ENCODE measurements around the gene ANXA7.
A peak's percentile ranks its signal among the peaks of the same experiment; 100 is the strongest.

ANXA7 gene

DNA sequence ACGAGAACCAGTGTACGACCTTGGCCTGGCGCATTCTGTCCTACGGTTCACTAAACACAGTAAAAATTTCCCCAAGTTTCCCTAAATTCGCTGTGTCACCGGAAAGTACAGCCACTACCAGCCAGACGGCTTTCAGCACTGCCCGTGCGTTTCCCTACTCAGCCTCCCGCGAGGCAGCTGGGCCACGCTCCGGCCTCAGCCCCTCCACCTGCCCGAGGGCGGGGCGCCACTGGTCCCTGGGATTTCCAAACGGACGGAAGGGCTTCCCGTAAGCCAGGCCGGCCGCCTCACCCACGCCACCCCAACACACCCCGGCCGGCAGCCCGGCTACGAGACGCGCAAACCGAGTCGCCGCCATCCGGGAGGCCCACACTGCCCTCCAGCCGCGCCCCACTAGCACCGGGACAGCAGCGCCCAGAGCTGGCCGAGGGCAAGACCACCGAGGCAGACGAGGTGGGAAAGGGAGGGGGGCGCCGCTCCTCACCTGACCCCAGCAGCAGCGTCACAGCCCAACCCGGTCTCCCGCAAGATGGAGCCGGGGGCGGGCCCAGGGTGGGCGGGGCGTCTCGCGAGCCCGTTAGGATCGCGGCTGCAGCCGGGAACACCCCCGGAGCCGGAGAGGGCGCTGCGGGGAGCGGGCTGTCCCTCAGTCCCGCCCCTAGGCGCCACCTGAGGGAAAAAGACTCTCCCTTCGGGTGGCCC, at the start of gene ANXA7:
Gene ANXA7, minus strand, starts transcription at position 531 of the 702 bp plus-strand sequence. CDS start 13,202 bp downstream, outside the sequence.
- DNase-seq: peak; percentile 87

DNA sequence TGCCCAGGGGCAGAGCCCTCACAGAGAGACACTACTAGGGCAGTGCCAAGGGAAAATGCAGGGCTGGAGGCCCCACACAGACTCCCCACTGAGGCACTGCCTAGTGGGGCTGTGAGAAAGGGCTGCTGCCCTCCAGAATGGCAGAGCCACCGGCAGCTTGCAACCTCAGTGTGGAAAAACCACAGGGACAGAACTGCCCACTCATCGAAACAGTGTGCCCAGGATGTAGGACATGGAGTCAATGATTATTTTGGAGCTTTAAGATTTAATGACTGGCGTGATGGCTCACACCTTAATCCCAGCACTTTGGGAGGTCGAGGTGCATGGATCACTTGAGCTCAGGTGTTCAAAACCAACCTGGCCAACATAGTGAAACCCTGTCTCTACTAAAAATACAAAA, 47.0 kb upstream of the ANXA7 start:
- DNase-seq: no peak

DNA sequence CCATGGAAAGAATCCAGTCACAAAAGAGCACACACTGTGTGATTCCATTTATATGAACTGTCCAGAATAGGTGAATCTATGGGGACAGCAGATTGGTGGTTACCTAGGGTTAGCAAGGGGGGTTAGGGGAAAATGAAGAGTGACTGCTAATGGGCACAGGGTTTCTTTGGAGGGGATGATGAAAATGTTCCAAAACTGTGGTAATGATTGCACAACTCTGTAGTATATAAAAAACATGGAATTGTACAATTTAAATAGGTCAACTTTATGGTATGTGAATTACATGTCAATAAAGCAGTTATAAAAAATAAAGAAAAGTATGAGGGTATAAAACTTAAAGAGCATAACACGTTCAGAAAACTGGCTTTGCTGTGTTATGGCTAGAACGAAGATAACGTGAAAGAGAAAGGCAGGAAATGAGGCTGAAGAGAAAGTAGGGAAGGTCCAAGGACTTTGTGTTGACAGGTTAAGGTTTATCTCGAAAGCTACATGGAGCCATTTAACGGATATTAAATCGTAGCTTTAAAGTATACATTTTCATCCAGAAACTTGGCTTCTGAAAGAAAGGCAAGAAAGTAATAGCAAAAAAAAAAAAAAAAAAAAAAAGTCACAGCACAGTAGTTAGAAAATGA, 45.9 kb upstream of the ANXA7 start:
- DNase-seq: no peak

DNA sequence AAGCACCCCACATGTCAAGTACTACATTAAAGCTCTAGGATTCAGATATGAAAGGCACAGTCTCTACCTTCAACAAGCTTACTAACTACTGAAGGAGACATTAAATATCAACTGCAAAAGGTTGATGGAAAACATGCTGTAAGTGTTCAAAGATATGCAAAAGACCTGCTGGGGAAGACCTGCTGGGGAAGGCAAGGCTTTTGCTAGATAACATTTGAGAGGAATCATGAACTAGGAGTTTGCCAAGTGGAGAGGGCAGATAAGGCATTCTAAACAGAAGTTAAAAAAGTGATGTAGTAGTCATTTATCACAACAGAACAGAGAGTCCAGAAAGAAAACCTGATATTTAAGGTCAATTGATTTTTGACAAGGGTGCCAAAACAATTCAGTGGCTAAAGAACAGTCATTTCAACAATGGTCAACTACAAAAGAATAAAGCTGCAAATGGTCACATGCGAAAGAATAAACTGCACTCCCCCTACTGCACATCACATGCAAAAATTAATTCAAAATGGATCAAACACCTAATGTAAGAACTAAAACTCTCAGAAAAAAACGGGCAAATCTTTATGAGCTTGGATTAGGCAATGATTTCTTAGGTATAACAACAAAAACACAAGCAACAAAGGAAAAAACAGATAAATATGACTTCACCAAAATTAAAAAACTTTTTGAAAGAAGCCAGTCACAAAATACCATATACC, 42.5 kb upstream of the ANXA7 start:
- no peak for DNase-seq

DNA sequence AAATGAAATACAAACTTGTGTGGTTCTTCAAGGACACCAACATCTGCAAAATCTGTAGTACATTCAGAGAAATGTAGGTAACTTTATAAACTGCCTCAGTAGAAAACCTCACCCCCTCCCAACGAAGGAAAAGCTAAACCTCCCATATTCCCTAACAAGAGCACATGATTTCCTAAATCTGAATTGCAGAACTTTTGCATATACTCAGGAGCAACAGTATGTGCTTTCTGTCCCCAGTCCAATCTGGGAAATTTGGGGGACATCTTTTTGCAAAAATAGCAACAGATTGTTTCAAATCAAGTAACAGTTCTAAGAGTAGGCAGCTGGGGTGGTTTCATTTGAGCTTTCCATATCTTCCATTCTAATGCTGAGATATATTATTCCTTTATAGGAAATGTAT, 35.3 kb upstream of the ANXA7 start:
- no peak for DNase-seq

DNA sequence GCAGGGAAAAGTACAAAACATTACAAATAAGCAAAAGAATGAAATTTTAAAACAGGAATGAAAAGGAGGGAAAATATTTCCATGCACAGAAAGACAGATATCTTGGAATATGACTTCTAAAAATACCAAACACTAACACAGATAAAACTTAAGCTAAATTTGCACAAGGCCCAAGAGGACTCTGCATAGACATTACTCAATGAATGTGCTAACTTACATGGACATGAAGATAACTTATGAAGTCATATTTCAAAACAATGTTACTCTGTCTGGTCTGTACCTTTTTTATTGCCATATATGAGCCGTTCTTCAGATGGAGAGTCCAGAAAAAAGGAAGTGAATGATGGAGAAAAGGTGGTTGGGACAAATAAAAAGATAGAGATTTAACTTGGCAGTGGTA, 34.5 kb upstream of the ANXA7 start:
- DNase-seq: no peak

DNA sequence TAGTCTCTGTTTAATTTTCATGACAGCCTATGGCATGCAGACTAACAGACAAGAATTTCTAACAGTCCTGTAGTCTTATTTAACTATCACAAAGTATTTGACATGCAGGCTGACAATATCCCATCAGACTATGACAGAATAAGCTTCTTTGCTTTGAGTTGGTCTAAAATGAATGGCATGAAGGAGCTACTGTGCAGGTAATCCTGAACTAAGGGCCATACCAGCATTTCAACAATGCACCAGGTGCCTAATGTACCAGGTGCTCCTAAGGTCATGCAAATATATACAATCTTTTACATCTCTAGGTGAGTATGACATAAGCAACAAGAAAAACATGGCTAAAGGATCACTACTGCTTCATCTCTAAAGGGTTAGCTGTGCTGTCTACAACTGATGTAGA, 33.1 kb upstream of the ANXA7 start:
- DNase-seq: no peak

DNA sequence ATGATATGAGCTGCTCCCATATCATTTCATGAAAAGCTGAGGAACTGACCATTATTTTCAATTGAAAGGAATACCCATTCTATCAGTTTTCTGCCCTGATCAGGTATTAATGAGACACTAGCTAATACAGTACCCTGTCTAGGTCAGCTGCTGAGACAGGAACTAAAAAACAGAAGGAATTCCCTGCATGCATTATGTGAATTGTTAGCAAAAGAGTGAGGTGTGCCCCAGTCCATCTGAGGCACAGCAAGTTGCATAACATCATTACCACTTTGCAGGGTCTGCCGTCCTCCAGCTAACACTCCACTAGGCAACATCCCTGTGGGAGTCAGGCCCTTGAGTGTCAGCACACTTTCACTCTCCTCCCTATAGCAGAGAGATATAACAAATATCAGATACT, 30.6 kb upstream of the ANXA7 start:
- DNase-seq: no peak

DNA sequence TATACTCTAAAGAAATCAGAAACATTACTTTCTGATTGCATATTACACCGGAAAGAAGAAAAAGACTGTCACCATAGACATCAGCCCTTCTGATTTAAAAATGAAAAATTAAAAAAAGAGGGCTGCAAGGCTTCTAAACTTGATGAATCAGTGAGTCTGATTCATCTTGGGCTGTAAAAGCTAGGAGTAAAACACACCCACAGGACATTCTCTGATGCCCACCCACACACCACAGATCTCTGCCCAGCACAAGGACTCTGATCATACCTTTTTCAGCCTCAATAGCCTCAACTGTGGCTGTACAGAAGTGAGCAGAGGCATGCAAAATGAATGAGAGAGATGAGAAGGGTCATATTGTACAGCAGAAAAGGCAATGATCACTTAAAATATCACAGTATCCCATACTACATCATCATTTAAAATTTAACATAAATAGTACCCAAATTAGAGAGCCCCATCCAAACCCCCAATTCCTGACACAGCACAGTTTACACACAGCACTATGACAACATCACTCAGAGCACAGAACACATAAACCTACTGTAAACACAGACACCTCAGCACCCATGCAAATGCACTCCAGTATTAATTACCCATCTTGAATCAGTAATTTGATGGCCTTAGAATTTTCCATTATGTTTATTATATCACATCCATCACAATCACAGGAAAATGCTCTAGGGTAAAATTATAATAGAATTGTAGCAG, 25.9 kb upstream of the ANXA7 start:
- DNase-seq: no peak

DNA sequence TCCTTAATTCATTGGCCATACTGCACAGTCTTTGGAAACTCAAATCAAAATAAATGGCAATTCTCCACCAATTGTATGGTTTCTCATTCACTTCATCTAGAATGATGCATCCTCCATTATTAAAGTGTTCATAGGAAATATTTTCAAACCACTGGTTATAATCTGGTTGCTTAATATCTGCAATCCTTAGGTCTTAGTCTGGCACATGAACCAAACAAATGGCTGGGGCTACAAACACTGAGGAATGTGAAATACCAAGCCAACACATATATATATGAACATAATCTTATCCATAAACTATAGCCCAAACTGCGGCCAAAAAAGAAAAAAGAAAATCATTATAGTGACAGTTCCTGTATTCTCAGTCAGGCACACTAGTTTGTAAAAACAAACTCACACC, 25.2 kb upstream of the ANXA7 start:
- no peak for DNase-seq

DNA sequence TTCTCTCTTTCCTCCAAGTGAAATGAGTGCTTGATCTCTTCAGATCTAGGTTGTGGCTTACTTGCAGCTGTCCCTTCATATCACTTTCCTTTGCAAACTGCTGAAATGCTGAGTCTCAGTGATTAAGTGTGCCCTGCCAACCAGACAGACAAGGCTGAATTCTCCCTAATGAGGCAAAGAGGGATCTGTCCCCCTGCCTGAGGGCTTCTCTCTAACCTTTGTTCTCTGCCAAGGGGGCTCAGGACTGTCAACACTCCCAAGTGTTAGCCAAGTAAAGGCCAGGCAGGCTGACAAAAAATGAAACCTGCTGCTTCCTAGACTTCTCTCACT, 19.6 kb upstream of the ANXA7 start, which contains the start of gene MSS51:
Gene MSS51, minus strand, starts transcription at position 24 of the 330 bp plus-strand sequence. CDS start 5,277 bp downstream, outside the sequence.
- no peak for DNase-seq

DNA sequence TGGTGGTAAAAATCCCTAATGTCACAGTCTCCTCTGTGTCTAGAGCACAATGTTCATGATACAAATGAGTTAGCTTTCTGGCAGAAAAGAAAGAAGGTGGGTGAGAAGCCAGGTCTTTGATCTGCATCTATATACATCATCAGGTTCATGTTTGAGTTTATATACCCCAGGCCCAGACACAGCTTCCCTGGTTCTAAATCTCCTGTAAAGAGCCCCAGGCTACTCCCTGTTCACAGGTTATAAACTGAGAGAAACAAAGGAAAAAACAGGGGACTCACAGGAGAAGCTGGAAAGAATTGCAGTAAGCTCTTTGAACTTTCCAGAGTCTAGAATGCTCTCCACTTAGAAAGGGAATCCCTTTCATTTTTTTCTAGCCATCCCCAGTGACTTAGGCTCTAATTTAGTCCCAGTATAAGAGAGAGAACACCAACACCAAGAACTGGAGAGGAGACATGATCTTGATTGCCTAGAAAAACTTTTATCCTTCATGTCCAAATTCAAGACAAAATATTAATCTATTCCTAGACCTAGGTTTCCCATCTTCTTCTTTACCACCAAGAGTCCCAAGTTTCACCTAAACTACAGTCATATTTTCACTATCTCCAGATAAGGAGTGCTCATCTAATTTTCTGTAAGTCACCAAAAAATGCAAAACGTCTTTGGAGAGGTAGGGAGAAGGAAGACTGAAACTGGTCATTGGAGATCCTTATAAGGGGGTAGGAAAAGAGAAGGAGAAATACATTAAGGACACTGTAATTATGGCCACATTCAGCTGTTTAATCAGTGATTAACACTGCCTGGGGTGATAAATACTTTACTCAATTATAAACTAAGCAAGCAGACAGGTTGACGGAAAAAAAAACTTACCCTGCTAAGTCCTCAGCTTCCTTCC, 19.0 kb upstream of the ANXA7 start:
- DNase-seq: no peak

DNA sequence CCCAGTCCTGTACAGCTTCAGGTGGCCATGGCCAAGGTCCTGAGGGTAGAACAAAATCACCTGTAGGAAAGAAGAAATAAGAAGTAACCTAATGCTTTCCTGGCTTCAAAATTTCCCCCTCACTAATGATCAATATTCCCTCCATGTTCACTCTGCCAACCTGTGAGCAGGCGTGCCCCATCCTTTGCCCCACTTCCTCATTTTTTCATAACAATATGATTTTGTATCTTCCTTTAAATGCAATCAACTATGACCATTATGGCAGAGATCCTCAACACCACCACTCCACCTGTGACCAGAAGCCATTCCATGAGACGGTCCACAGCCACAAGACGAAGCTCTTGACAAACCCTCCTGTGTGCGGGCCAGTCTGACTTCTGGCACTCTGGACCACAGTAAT, 12.5 kb upstream of the ANXA7 start:
- DNase-seq: no peak

DNA sequence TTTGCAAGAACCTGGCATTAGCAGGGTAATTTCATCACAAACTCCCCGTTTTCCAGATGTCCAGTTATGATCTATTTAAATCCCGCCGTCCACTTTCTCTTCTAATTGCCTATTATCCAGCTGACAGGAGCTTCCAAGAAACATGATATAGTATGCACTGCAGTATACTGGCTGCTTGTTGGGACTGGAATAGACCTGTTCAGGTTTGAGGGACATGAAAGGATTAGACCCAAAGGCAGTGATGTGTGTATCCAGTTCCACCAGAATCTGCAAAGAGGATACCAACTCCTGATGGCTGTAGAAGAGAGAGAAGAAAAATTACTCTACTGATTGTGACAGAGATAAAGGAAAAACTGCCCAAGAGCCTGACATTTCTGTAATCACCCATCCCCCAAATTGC, 10.6 kb upstream of the ANXA7 start:
- no peak for DNase-seq

DNA sequence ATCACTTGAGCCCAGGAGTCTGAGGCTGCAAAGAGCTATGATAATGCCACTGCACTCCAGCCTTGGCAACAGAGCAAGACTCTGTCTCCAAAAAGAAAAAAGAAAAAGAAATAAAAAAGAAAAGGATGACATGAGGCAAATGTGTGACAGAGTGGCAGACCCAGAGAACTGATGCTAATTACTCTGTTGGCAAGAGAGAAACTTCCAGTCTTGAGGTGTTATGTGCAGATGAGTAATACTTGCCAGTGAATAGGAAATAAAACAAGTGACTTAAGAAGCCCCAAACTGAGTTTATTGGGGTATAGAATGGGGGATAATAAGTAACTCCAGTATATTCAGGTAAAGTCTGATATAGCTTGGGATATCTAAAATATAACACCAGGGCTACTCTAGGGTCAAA, 9.5 kb upstream of the ANXA7 start:
- no peak for DNase-seq

DNA sequence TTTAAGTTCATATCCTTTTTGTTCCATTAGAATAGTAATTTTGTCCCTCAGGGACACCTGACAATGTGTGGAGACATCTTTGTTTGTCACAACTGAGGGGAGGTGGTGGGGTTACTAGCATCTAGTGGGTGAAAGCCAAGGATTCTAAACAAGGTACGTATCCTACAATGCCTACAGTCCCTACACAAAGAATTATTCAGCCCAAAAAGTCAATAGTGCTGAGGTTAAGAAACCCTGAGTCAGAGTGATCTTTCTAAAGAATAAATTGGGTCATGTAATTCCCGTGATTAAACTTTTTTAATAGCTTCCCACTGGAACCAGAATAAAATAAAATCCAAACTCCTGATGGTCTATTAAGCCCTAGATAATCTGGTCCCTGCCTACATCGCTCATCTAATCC, 2.7 kb upstream of the ANXA7 start:
- no peak for DNase-seq

DNA sequence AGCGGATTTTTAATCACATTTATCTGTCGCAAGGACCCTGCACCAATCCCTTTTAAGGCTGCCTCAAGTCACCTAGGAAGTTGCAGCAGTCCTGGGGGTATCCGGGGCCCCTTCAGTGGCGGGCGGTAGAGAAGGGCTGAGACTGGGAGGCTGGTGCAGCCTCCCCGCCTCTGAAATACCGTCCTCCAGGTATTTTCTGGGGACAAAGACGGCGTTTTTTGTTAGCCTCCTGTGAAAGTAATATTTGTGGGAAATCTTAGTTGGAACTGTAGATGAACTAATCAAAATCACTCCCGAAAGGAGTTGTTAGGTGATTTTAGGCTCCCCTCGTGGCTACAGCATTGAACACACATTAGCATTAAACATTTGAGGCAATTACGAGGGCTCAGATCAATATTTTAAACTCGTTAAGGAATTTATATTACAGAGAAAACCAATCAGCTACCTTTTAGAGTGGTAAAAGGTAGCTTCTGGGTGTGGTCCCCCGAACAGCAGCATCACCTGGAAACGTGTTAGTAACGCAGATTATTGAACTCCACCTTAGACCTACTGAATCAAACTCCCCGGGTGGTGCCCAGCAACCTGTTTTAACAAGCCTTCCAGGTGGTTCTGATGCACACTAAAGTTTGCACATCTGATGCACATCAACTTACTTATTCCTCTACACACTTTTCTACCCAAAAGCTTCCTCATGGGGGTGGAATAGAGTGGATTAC, 530 bp upstream of the ANXA7 start:
- no peak for DNase-seq

DNA sequence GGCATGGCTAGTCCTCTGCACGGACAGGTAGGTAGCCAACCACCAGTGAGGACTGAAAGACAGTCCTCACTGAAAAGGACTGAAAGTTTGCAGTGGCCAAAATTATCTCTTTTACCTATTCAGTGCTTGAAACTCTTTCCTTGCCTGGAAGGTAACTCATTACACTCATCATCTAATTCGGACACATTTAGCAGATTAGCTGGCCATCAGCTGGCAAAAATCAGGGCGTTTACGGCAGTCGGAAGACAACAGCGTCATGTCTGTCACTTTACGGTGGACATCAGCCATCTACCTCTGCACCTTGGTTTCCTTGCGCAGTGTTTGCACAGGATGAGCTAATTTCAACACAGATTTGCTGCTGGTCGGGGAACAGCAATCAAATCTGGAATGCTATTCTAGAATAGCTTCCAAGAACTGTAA, 740 bp downstream of the ANXA7 start:
- DNase-seq: no peak

DNA sequence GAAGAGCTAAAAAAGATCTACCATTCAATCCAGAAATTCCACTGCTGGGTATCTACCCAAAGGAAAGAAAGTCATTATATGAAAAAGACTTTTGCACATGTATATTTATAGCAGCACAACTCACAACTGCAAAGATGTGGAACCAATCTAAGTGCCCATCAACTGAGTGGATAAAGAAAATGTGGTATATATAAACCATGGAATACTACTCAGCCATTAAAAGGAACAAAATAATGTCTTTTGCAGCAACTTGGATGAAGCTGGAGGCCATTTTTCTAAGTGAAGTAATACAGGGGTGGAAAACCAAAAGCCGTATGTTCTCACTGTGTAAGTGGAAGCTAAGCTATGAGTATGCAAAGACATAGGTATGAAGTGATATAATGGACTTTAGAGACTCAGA, 3.0 kb downstream of the ANXA7 start:
- no peak for DNase-seq

DNA sequence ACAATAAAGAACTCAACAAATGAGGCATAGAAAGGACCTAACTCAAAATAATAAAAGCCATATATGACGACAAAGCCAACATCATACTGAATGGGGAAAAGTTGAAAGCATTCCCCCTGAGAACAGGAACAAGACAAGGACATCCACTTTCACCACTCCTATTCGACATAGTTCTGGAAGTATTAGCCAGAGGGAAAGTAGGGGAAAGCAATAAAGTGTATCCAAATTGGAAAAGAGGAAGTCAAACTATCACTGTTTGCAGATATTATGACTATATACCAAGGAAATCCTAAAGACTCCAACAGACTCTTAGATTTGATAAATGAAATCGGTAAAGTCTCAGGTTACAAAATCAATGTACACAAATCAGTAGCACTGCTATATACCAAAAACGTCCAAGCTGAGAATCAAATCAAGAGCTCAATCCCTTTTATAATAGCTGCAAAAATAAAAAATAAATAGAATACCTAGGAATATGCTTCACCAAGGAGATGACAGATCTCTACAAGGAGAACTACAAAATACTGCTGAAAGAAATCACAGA, 4.8 kb downstream of the ANXA7 start:
- DNase-seq: no peak

DNA sequence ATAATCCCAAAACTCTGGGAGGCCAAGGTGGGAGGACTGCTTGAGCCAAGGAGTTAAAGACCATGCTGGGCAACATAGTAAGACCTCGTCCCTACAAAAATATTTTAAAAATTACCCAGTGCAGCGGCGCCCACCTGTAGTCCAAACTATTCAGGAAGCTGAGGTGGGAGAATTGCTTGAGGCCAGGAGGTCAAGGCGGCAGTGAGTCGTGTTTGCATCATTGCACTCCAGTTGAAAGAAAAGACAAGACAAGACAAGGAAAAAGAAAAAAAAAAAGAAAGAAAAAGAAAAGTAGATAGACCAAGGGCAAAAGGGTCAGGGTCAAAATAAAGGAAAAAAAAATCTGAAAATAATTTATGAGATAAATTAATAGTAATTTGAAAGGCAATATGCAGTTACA, 5.8 kb downstream of the ANXA7 start:
- DNase-seq: no peak

DNA sequence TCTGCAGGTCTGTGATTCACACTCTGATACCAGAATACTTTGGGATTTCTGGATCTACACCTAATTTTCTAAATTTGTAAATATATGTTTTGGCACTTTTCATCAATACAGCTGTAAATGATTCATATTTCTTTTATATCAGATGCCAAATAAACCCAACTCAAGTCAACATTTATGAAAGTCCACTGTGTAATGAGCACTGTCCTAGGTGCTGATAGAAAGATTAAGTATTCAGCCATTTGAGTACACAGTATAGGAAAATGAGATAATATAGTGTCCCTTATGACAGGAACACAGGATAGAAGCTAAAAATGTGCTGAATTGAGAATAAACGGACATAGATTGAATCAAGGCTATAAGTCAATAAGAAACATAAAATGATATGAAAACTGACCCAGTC, 6.4 kb downstream of the ANXA7 start:
- no peak for DNase-seq

Data from NCI-H510A (cell line).